T-helper 17 cell (primary cell): Measurements from ENCODE around the gene HDAC7. TPM values are rescaled to one million over a fixed set of nuclear protein-coding genes. Genes with fewer than 3 reads are reported as not detected.
"Not testable (repeated sequence)": the region's sequence is repeated elsewhere in the genome, so short reads cannot be mapped to it uniquely, and the experiment has no call there.

Experiments
- ATAC-seq: fragments of 150-1000 bp; cut with Tn5 transposase; 2 replicates; pipeline ENCODE4 v1.10.0; 2021; ENCODE audit warnings: mild to moderate bottlenecking, moderate library complexity
- DNase-seq, 3 donors: peaks; one replicate each; pipeline versions ENCODE4 v3.0.0 to v3.0.0-alpha.2; 2020 to 2021
- H3K9me3 ChIP-seq: one replicate; pipeline ENCODE4 v1.7.0; 2013; ENCODE audit warnings: low read length, mild to moderate bottlenecking; ENCODE audit not compliant: control insufficient read depth, poor library complexity, severe bottlenecking
- H3K27ac Mint-ChIP-seq: one replicate; pipeline ENCODE4 v1.8.0; 2022; ENCODE audit warnings: mild to moderate bottlenecking, moderate library complexity, mixed read lengths
- H3K27me3 Mint-ChIP-seq: one replicate; pipeline ENCODE4 v1.8.0; 2022; ENCODE audit warnings: mixed read lengths
- H3K36me3 Mint-ChIP-seq: one replicate; pipeline ENCODE4 v1.8.0; 2022; ENCODE audit warnings: low read depth, mixed read lengths
- H3K4me1 Mint-ChIP-seq: one replicate; pipeline ENCODE4 v1.8.0; 2022; ENCODE audit warnings: mild to moderate bottlenecking, mixed read lengths
- H3K4me3 Mint-ChIP-seq: one replicate; pipeline ENCODE4 v1.8.0; 2022; ENCODE audit warnings: mild to moderate bottlenecking, moderate library complexity, mixed read lengths
- total RNA-seq, 4 donors: library from RNA in 2 of 4; stranded (reverse) in 2 of 4; gene quantifications; one replicate each; pipeline ENCODE4 v1.2.3 and lab custom pipeline; 2022 to 2026

The HDAC7 gene
- total RNA-seq, 2 donors from 2014 or later = 129 to 151 TPM

GRCh38 chr12:47843226-47843980, 23.7 kb upstream of the HDAC7 start:
- no peaks in the 10 kb centered on the region for H3K9me3 ChIP-seq
- H3K27me3 Mint-ChIP-seq = no peaks in the 10 kb centered on the region
- H3K36me3 Mint-ChIP-seq = peaks cover 2% of the 10 kb centered on the region
- no peak overlapping the region for H3K4me3 Mint-ChIP-seq
- H3K4me1 Mint-ChIP-seq = peaks cover 7% of the 10 kb centered on the region
- no peak overlapping the region for H3K27ac Mint-ChIP-seq
- no peak for ATAC-seq
- DNase-seq = no peak

GRCh38 chr12:47842543-47842942, 22.8 kb upstream of the HDAC7 start:
- H3K4me3 Mint-ChIP-seq, H3K4me1 Mint-ChIP-seq, H3K27me3 Mint-ChIP-seq, ATAC-seq, H3K36me3 Mint-ChIP-seq, DNase-seq, H3K9me3 ChIP-seq, H3K27ac Mint-ChIP-seq: not testable (repeated sequence)

GRCh38 chr12:47841910-47842309, 22.2 kb upstream of the HDAC7 start:
- no peak for ATAC-seq
- Mint-ChIP-seq H3K36me3 (peaks cover 2% of the 10 kb centered on the region), H3K27ac (no peak overlapping the region), H3K4me3 (no peak overlapping the region), H3K4me1 (peaks cover 6% of the 10 kb centered on the region), H3K27me3 (no peaks in the 10 kb centered on the region)
- H3K9me3 ChIP-seq = no peaks in the 10 kb centered on the region
- DNase-seq = no peak

GRCh38 chr12:47841501-47841900, 21.8 kb upstream of the HDAC7 start:
- H3K9me3 ChIP-seq = no peaks in the 10 kb centered on the region
- Mint-ChIP-seq H3K4me3 (no peak overlapping the region), H3K27ac (no peak overlapping the region), H3K27me3 (no peaks in the 10 kb centered on the region), H3K36me3 (peaks cover 2% of the 10 kb centered on the region), H3K4me1 (peaks cover 6% of the 10 kb centered on the region)
- DNase-seq (no peak), ATAC-seq (no peak)

- no peak overlapping the region for H3K4me3 Mint-ChIP-seq
- ATAC-seq = no peak
- peaks cover 12% of the 10 kb centered on the region for H3K4me1 Mint-ChIP-seq
- no peaks in the 10 kb centered on the region for H3K27me3 Mint-ChIP-seq
- no peak for DNase-seq
- H3K9me3 ChIP-seq = no peaks in the 10 kb centered on the region
- peaks cover 2% of the 10 kb centered on the region for H3K36me3 Mint-ChIP-seq
- no peak overlapping the region for H3K27ac Mint-ChIP-seq
These were observed 20.9 kb upstream of the HDAC7 start for GRCh38 chr12:47840571-47840970.

- Mint-ChIP-seq H3K4me1 (peaks cover 15% of the 10 kb centered on the region), H3K27me3 (no peaks in the 10 kb centered on the region), H3K36me3 (no peaks in the 10 kb centered on the region), H3K4me3 (no peak overlapping the region), H3K27ac (no peak overlapping the region)
- DNase-seq (no peak), ATAC-seq (no peak)
- H3K9me3 ChIP-seq = no peaks in the 10 kb centered on the region
These were observed 19.6 kb upstream of the HDAC7 start for GRCh38 chr12:47839214-47839876.

GRCh38 chr12:47838286-47838931, 18.7 kb upstream of the HDAC7 start:
- H3K4me3 Mint-ChIP-seq = no peak overlapping the region
- H3K27me3 Mint-ChIP-seq = no peaks in the 10 kb centered on the region
- no peak for DNase-seq
- H3K9me3 ChIP-seq = no peaks in the 10 kb centered on the region
- ATAC-seq = peak; percentile 50
- no peaks in the 10 kb centered on the region for H3K36me3 Mint-ChIP-seq
- no peak overlapping the region for H3K27ac Mint-ChIP-seq
- H3K4me1 Mint-ChIP-seq = peaks cover 25% of the 10 kb centered on the region

GRCh38 chr12:47837190-47838171, 17.8 kb upstream of the HDAC7 start:
- ATAC-seq (peak; percentile 43), DNase-seq (peak; percentile 54 to 61 (median 57))
- no peaks in the 10 kb centered on the region for H3K36me3 Mint-ChIP-seq
- H3K27ac Mint-ChIP-seq = peak overlapping the region; percentile 85
- H3K4me3 Mint-ChIP-seq = peak overlapping the region; percentile 57
- H3K4me1 Mint-ChIP-seq = peaks cover 32% of the 10 kb centered on the region
- H3K27me3 Mint-ChIP-seq = no peaks in the 10 kb centered on the region
- H3K9me3 ChIP-seq = no peaks in the 10 kb centered on the region

GRCh38 chr12:47835831-47836155, 16.1 kb upstream of the HDAC7 start:
- Mint-ChIP-seq H3K4me3 (no peak overlapping the region), H3K4me1 (peaks cover 44% of the 10 kb centered on the region)

GRCh38 chr12:47835006-47835830, 15.5 kb upstream of the HDAC7 start:
- ATAC-seq = no peak
- no peak for DNase-seq
- H3K4me1 Mint-ChIP-seq = peaks cover 44% of the 10 kb centered on the region
- no peaks in the 10 kb centered on the region for H3K36me3 Mint-ChIP-seq
- H3K4me3 Mint-ChIP-seq = no peak overlapping the region
- H3K27me3 Mint-ChIP-seq = no peaks in the 10 kb centered on the region
- H3K9me3 ChIP-seq = no peaks in the 10 kb centered on the region
- H3K27ac Mint-ChIP-seq = peak overlapping the region; percentile 97

More at GRCh38 chr12:47835831-47836155, 16.1 kb upstream of the HDAC7 start:
- Mint-ChIP-seq H3K36me3 (no peaks in the 10 kb centered on the region), H3K27ac (peak overlapping the region; percentile 97), H3K27me3 (no peaks in the 10 kb centered on the region)
- DNase-seq (no peak), ATAC-seq (no peak)
- no peaks in the 10 kb centered on the region for H3K9me3 ChIP-seq

- no peaks in the 10 kb centered on the region for H3K9me3 ChIP-seq
- ATAC-seq = no peak
- H3K36me3 Mint-ChIP-seq = no peaks in the 10 kb centered on the region
- no peak for DNase-seq
- peak overlapping the region; percentile 97 for H3K27ac Mint-ChIP-seq
- peak overlapping the region; percentile 19 for H3K4me3 Mint-ChIP-seq
- H3K4me1 Mint-ChIP-seq = peaks cover 47% of the 10 kb centered on the region
- no peaks in the 10 kb centered on the region for H3K27me3 Mint-ChIP-seq
These were observed 14.6 kb upstream of the HDAC7 start for GRCh38 chr12:47834199-47834903.

- no peaks in the 10 kb centered on the region for H3K27me3 Mint-ChIP-seq
- H3K4me3 Mint-ChIP-seq = peak overlapping the region; percentile 91
- H3K27ac Mint-ChIP-seq = peak overlapping the region; percentile 97
- H3K4me1 Mint-ChIP-seq = peaks cover 51% of the 10 kb centered on the region
- H3K36me3 Mint-ChIP-seq = no peaks in the 10 kb centered on the region
- no peak for DNase-seq
- no peaks in the 10 kb centered on the region for H3K9me3 ChIP-seq
- no peak for ATAC-seq
These were observed 13.9 kb upstream of the HDAC7 start for GRCh38 chr12:47833591-47834012.
